Measurements from ENCODE around the gene ZXDC.

Gene ZXDC

DNA sequence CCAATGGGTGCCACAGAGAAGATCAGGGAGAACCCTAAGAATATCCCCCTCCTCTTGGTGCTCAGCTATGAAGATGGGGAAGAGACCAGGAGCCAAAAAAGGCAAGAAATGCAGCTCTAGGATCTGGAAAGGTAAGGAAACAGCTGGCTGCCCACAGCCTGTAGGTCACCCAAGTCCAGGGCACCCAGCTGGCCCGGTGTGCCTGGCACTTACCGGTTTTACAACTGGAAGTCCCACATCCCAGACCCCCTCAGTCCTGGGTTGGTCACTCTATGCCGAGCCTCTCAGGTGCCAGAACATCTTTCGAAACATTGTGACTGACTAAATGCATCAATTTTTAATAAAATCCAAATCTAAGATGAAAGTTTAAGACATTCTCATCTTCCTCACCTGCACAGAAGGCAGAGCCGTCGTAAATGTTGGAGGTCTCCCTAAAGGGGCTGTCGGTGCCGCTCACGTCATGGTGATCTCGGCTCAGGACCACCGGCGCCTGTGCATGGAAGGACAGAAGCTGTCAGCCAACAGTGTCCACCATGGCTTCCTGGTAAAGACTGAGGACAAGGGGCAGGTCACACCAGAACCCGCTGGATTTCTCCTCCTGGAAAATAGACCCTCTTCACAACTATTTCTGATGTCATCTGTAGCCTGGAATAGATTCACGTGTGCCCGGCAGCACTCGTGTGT lies 13.3 kb upstream of the ZXDC start:
- no peak for DNase-seq

DNA sequence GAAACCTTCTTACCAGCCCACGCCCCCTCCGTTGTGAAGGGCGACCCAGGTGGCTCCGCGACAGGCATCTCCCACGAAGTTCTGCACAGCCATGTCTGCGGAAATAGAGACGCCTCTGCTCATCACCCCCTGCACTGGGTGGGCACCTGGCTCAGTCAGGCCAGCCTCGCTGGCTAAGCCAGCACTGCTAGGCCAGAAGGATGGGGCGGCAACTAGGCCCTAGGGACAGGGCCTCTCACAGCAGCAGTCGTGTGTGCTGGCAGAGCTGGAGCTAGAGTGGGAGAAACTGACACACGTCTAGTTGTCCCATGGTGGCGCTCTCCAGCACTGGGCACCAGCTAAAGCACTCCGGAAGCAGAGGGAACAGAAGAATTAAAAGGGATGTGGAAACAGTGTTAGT lies 12.5 kb upstream of the ZXDC start:
- DNase-seq: no peak

GRCh38 chr3:126487151-126487771 lies 11.6 kb upstream of the ZXDC start:
- no peak for DNase-seq

DNA sequence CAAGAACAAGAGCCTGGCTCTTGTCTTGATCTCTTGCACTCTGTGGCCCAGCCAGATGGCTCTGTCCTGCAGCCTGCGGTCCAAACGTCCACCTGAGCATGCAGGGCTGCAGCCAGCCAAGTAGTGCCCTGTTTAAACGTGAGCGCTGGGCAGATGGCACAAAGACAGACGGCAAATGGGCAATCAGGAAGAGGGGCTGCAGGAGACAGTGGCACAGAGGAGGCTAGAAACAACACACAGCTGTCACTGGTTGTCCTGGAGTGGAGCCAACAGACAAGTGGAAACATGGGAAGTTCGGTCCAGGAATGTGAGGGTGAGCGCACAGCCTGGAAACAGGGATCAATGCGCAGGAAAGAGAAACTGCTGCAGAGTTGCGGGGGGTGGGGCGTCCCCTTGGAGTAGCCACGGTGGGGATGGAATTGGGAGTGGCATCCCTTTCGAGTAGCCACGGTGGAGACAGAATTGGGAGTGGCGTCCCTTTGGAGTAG lies 10.7 kb upstream of the ZXDC start:
- no peak for DNase-seq

DNA sequence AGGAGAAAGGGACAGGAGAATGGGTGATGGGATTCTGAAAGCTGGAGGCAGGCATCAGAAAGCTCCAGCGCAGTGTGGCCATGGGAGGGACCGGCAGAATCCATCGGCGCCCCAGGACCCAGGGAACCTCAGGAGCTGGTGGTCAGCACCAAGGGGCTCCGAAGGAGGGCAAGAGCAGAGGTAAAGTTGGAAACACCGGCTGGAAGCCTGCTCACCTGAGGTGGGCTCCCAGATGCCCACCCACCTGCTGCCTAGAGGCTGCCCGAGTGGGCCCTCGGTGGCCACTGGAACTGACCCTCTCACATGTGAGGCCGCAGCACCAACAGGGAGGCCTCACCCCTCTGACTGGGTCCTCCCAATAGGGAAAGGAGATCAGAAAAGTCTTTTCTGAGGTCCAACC lies 10.3 kb upstream of the ZXDC start:
- no peak for DNase-seq

DNA sequence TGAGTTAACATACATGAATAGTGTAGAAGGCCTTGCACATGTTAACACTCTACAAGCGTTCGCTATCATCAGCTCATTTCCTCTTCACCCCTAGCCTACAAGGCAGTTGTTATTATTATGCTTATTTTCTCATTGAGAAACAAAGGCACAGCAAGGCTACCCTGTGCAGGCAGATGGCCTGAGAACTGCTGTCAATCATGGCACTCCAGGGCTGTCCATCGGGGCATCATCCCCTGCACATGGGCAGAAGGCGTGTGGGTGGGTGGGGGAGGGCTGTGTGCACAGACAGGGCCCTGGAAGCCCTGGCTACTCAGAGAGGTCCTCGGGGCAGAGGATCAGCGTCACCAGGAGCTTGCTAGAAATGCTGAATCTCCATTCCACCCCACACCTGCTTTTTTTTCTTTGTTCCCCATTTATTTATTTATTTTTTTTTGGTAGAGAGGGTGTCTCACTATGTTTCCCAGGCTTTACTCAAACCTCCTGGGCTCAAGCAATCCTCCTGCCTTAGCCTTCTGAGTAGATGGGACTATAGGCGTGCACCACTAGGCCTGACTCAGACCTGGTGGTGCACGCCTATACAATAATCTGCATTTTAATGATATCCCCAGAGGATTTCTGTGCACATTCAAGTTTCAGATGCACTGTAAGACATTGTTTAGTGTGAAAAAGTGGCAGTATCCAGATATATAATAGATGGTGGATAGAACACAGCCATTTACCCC lies 9.6 kb upstream of the ZXDC start:
- no peak for DNase-seq

DNA sequence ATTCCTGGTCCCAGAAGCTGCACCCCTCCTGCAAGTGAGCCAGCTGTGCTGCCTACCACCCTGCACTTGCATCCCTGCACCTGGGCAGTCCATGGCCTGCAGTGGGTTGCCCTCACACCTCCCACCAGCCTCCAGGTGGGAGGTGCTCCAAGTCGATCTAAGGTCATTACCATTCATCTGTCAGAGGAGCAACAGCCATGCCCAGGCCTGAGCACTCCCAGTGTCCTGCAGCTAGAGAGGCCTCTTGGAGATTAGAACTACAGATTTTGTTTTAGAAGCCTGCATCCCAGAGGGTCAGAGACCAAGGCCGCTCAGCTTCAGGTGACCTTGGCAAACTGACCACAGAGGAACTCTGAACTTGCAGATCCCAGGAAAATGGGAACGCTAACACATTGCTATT lies 9.0 kb upstream of the ZXDC start:
- no peak for DNase-seq

- DNase-seq: no peak
Observed at GRCh38 chr3:126484148-126484547, 8.5 kb upstream of the ZXDC start.

DNA sequence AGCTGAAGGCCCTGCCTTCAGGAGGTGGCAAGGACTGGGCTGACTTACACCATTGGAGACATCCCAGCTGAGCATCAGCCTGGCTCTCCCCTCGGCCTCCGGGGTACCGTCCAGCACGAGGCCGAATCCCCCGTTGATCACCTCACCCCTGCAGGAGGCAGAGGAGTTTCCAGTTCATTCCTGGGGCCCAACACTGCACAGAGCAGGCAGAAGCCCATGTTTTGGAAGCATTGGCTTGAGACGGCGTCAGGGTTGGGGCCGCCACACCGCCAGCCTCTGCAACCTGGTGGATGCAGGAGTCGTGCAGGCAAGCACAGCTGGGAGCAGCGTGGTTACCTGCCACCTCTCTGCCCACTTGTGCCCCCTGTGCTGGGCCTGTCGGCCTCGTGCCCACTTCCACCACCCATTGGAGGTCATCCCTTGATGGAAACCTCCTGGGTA lies 7.7 kb upstream of the ZXDC start:
- DNase-seq: no peak

- DNase-seq: no peak
Observed at GRCh38 chr3:126482503-126483255, 7.0 kb upstream of the ZXDC start.

- DNase-seq: no peak
Observed at GRCh38 chr3:126481808-126482502, 6.3 kb upstream of the ZXDC start.

DNA sequence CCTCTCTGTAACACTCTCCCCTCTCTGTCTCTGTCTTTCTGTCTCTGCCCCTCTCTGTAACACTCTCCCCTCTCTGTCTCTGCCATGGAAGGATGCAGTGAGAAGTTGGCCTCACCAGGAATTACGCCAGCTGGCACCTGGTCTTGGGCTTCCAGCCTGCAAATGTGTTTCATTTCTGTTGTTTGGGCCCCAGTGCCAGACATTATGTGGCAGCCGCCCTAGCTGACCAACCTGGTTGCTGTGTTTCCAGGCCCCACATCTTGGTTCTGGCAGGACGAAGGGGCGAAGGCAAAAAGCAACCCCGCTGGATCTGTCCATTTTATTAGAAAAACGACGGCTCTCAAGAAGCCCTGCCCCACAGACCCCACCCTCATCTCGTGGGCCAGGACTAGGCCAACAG lies 5.2 kb upstream of the ZXDC start:
- DNase-seq: no peak

DNA sequence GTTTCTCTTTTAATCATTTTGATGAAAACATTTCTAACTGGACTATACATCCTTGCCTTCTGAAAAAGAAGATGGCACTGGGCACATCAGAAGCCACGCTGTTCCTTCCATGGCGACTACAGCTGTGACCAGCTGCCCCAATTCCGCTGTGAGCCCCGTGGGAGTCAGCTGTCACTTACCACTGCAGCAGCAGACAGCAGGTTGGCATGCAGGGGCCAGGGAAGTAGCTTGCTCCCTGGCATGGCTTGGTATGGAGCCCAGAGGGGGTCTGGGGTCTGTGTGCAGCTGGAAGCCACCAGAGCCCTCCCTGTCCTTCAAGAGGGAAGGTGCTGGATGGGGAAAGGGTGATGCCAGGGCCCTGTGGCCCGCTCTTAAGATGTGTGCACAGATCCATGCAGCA lies 4.5 kb upstream of the ZXDC start:
- DNase-seq: no peak

DNA sequence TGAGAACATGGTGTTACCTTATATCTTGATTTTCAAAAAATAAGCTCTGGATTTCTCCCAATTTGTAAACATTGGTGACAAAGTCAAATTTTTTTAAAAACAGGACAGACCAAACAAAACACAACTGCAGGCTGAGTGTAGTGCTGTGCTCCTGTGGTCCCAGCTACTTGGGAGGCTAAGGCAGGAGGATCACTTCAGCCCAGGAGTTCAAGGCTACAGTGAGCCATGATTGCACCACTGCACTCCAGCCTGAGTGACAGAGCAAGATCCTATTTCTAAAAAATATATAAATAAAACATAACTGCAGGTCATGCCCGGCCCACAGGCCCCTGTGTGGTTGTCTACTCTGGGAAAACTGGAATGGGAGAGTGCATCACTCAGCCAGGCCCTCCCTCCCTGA lies 4.0 kb upstream of the ZXDC start:
- DNase-seq: no peak

- no peak for DNase-seq
Observed at GRCh38 chr3:126478581-126479310, 3.1 kb upstream of the ZXDC start.

GRCh38 chr3:126477061-126477380 lies 1.3 kb upstream of the ZXDC start:
- no peak for DNase-seq

- DNase-seq: peak; percentile 88
Observed at GRCh38 chr3:126476166-126477060, 722 bp upstream of the ZXDC start.

- peak; percentile 80 for DNase-seq
Observed at GRCh38 chr3:126474498-126475412, 936 bp downstream of the ZXDC start.

DNA sequence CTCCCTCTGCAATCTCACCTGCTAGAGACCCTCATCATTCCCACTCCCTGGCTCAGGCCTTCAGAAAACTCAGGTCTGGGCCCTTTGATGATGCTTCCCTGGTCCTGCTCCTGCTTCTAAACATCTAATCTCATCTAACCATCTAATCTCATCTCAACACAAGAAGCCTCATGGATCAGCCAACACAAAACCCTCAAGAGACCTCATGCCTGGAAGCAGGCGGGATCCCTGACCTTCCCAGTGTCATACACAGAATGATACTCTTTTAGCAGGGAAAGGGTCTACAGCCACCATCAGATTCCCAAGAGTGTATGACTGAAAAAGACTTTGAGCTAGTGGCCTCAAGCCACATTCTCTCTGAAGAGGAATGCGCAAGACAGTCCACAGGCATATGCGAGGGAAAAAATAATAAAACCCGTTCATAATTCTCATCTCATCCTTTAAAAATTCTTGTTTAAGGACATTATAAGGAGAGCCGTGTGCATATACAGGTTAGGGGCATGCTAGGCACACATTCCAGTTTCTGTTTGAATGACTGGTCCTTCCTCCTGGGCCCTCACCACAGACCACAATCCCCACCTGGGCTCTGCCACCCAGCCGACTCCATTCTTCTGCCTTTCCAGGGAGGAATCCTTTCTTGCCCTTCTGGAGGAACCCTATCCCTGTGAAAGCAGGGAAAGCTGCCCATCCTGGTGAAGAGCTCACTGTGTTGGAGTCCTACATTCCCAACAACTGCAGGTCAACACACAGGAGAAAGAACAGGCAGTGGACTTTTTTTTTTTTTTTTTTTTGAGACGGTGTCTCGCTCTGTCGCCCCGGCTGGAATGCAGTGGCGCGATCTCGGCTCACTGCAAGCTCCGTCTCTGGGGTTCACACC lies 2.2 kb downstream of the ZXDC start:
- no peak for DNase-seq

Data from activated CD8-positive, alpha-beta memory T cell treated with anti-CD3 and anti-CD28 coated beads for 24 hours (primary cell).